Pancreas (tissue), 10 donors: Measurements from ENCODE around the gene FOXP2. TPM values are rescaled to one million over a fixed set of nuclear protein-coding genes. Genes with fewer than 3 reads are reported as not detected.

Experiments used
- ATAC-seq, 4 donors: fragments of 200-7000 bp; cut with Tn5 transposase; one replicate each; pipeline versions ENCODE4 v1.8.0 to v1.9.1; 2020; ENCODE audit warnings: mild to moderate bottlenecking in 4 of 4, moderate library complexity in 4 of 4
- DNase-seq, 6 donors: peaks; one replicate each; pipeline ENCODE4 v3.0.0-alpha.2; 2020
- FAIRE-seq: peaks from 2 replicates; lab custom pipeline; 2012; peaks lifted over from hg19 to GRCh38; lab: Jason Lieb, UNC
- H3K27ac ChIP-seq, 4 donors: fragments of 200-600 bp; sonication (generic); 1 replicate in 3 of 4; 2 replicates in 1 of 4; pipeline versions ENCODE4 v1.5.0 to v1.8.0; 2020
- H3K27me3 ChIP-seq, 4 donors: fragments of 200-600 bp; one replicate each; pipeline ENCODE4 v1.8.0; 2021
- H3K36me3 ChIP-seq, 3 donors: fragments of 200-600 bp; sonication (generic) in 1 of 3; one replicate each; pipeline versions ENCODE4 v1.5.0 to v1.8.0; 2020 to 2021
- H3K4me1 ChIP-seq, 3 donors: fragments of 200-600 bp; one replicate each; pipeline ENCODE4 v1.8.0; 2021
- H3K4me3 ChIP-seq, 4 donors: fragments of 200-600 bp; sonication (generic) in 2 of 4; one replicate each; pipeline versions ENCODE4 v1.5.0 to v1.8.0; 2020 to 2021
- H3K9me3 ChIP-seq, 4 donors: fragments of 200-600 bp; one replicate each; pipeline ENCODE4 v1.8.0; 2021
- CTCF ChIP-seq, 4 donors: fragments of 200-600 bp; sonication (generic) in 3 of 4; IDR thresholded peaks; one replicate each; pipeline versions ENCODE4 v1.5.0 to v1.8.0; 2021; ENCODE audit warnings: antibody characterized with exemption in 4 of 4
- WGBS, 2 donors: extraction: QIAGEN DNeasy Blood & Tissue Kit; methylation state at CpG; one replicate each; pipeline ENCODE4 v1.1.7; 2013; 5-methylcytosine and 5-hydroxymethylcytosine counted together
- intact Hi-C, 3 donors: fragments of 100-400 bp; cut with DNase I; formaldehyde crosslinking; loops; one replicate each; pipeline versions ENCODE4 v1.11.1 to v1.14.2; 2022
- polyA plus RNA-seq, 2 donors: library from polyadenylated mRNA; stranded (reverse); fragments of 200-250 nt; gene quantifications; one replicate each; pipeline ENCODE4 v1.2.3, GENCODE V29; 2013
- total RNA-seq, 6 donors: library from RNA; stranded (reverse); fragmentation: NEBNext Ultra II Directional in 4 of 6; extraction: Animal tissue kit (Norgen Biotek cat#: 25700) in 4 of 6; gene quantifications; one replicate each; pipeline versions ENCODE4 v1.2.1 to v1.2.4, GENCODE V29; 2021 to 2023
- donor health status: healthy with polysubstance abuse.
- donor health status: DM: no; HTN: no; CAD: no; lungs with moderate emphysema.
- donor health status: DM: no; HTN: no; CAD: no.
- donor health status: control.
- donor health status: control.
- donor health status: Bipolar disorder and iron deficiency.
- donor health status: DM: yes; HTN: yes; CAD: no.
- donor health status: DM: no; HTN: no; CAD: no.
- donor health status: DM: no; HTN: no; CAD: no.
- donor health status: DM: yes; HTN: yes; CAD: no.

Gene FOXP2
- total and polyA plus RNA-seq, 8 donors = 2.7 to 12.6 (median 10.2) TPM

- 77 to 78% methylated on average over 3 of the region's 3 CpGs for WGBS, 2 donors
- no peak for FAIRE-seq
These were observed 205.6 kb downstream of the FOXP2 start for GRCh38 chr7:114620208-114620607.

GRCh38 chr7:114622221-114622620, 207.6 kb downstream of the FOXP2 start:
- no peak for TF ChIP-seq CTCF (IDR thresholded peaks at IDR 0.05)
- intact Hi-C loops = no loop called here
- no peak for FAIRE-seq
- no peak for ATAC-seq
- H3K4me1 ChIP-seq = no peaks in the 10 kb centered on the region
- H3K4me3 ChIP-seq = no peak overlapping the region
- no peaks in the 10 kb centered on the region for H3K27me3 ChIP-seq
- H3K36me3 ChIP-seq = no peaks in the 10 kb centered on the region
- 95 to 100% methylated on average over 1 of the region's 1 CpG for WGBS, 2 donors
- H3K27ac ChIP-seq = no peak overlapping the region
- no peaks in the 10 kb centered on the region for H3K9me3 ChIP-seq
- no peak for DNase-seq

More at GRCh38 chr7:114620208-114620607, 205.6 kb downstream of the FOXP2 start:
- Histone ChIP-seq H3K27me3 (no peaks in the 10 kb centered on the region), H3K9me3 (no peaks in the 10 kb centered on the region), H3K4me3 (no peak overlapping the region), H3K36me3 (no peaks in the 10 kb centered on the region), H3K27ac (no peak overlapping the region), H3K4me1 (no peaks in the 10 kb centered on the region)
- intact Hi-C loops = no loop called here
- no peak for TF ChIP-seq CTCF (IDR thresholded peaks at IDR 0.05)
- DNase-seq (no peak), ATAC-seq (no peak)

GRCh38 chr7:114623146-114623545, 208.5 kb downstream of the FOXP2 start:
- no peak for DNase-seq
- no peaks in the 10 kb centered on the region for H3K9me3 ChIP-seq
- H3K36me3 ChIP-seq = no peaks in the 10 kb centered on the region
- FAIRE-seq = no peak
- intact Hi-C loops = no loop called here
- H3K4me1 ChIP-seq = no peaks in the 10 kb centered on the region
- H3K27ac ChIP-seq = no peak overlapping the region
- H3K4me3 ChIP-seq = no peak overlapping the region
- TF ChIP-seq CTCF (IDR thresholded peaks at IDR 0.05) = no peak
- WGBS, 2 donors = 44 to 46% methylated on average over 2 of the region's 2 CpGs
- H3K27me3 ChIP-seq = no peaks in the 10 kb centered on the region
- ATAC-seq = no peak

- no peaks in the 10 kb centered on the region for H3K4me1 ChIP-seq
- no peaks in the 10 kb centered on the region for H3K36me3 ChIP-seq
- TF ChIP-seq CTCF (IDR thresholded peaks at IDR 0.05) = no peak
- H3K27me3 ChIP-seq = no peaks in the 10 kb centered on the region
- ATAC-seq = no peak
- no peak for DNase-seq
- WGBS, 2 donors = 69 to 82% methylated on average over 3 of the region's 3 CpGs
- no peaks in the 10 kb centered on the region for H3K9me3 ChIP-seq
- intact Hi-C loops = no loop called here
- FAIRE-seq = no peak
- H3K27ac ChIP-seq = no peak overlapping the region
- no peak overlapping the region for H3K4me3 ChIP-seq
These were observed 212.6 kb downstream of the FOXP2 start for GRCh38 chr7:114627231-114627630.

GRCh38 chr7:114628362-114628761, 213.7 kb downstream of the FOXP2 start:
- 63 to 68% methylated on average over 2 of the region's 2 CpGs for WGBS, 2 donors
- H3K9me3 ChIP-seq = no peaks in the 10 kb centered on the region
- no peaks in the 10 kb centered on the region for H3K27me3 ChIP-seq
- no peaks in the 10 kb centered on the region for H3K36me3 ChIP-seq
- FAIRE-seq (no peak), ATAC-seq (no peak), DNase-seq (no peak)
- H3K27ac ChIP-seq = no peak overlapping the region
- H3K4me3 ChIP-seq = no peak overlapping the region
- H3K4me1 ChIP-seq = no peaks in the 10 kb centered on the region
- intact Hi-C loops = no loop called here
- TF ChIP-seq CTCF (IDR thresholded peaks at IDR 0.05) = no peak
